Liver (tissue), 9 donors: Measurements from ENCODE around the gene GALNT10. TPM values are rescaled to one million over a fixed set of nuclear protein-coding genes. Genes with fewer than 3 reads are reported as not detected.

Experiments used
- DNase-seq: peaks from one replicate; pipeline ENCODE4 v3.0.0-alpha.2; 2017; ENCODE audit warnings: low spot score
- H3K27ac ChIP-seq, 2 donors: one replicate each; pipeline ENCODE4 v1.7.0; 2013; ENCODE audit warnings: inconsistent platforms in 2 of 2, low read length in 2 of 2, control low read depth in 1 of 2, low read depth in 1 of 2, mild to moderate bottlenecking in 1 of 2
- H3K27me3 ChIP-seq, 4 donors: one replicate each; pipeline versions ENCODE4 v1.6.1 to v1.7.0; 2013; ENCODE audit warnings: low read length in 3 of 4, inconsistent platforms in 1 of 4, mild to moderate bottlenecking in 1 of 4, moderate library complexity in 1 of 4; ENCODE audit not compliant: control insufficient read depth in 4 of 4, insufficient read depth in 4 of 4
- H3K36me3 ChIP-seq, 4 donors: one replicate each; pipeline versions ENCODE4 v1.6.1 to v1.7.0; 2013; ENCODE audit warnings: low read length in 3 of 4, mild to moderate bottlenecking in 3 of 4, low read depth in 1 of 4, moderate library complexity in 1 of 4; ENCODE audit not compliant: control insufficient read depth in 4 of 4, insufficient read depth in 3 of 4
- H3K4me1 ChIP-seq, 4 donors: one replicate each; pipeline versions ENCODE4 v1.6.1 to v1.7.0; 2013; ENCODE audit warnings: low read length in 3 of 4, mild to moderate bottlenecking in 3 of 4, moderate library complexity in 1 of 4; ENCODE audit not compliant: control insufficient read depth in 4 of 4, insufficient read depth in 4 of 4
- H3K4me3 ChIP-seq, 3 donors: one replicate each; pipeline versions ENCODE4 v1.6.1 to v1.7.0; 2013; ENCODE audit warnings: low read length in 3 of 3, control low read depth in 1 of 3, low read depth in 1 of 3, mild to moderate bottlenecking in 1 of 3
- H3K9ac ChIP-seq, 2 donors: one replicate each; pipeline ENCODE4 v1.7.0; 2013; ENCODE audit warnings: low read length in 2 of 2, mild to moderate bottlenecking in 2 of 2, moderate library complexity in 2 of 2, control low read depth in 1 of 2, low read depth in 1 of 2
- H3K9me3 ChIP-seq, 4 donors: one replicate each; pipeline versions ENCODE4 v1.6.1 to v1.7.0; 2013; ENCODE audit warnings: low read length in 3 of 4; ENCODE audit not compliant: control insufficient read depth in 4 of 4
- ATF3 ChIP-seq: IDR thresholded peaks from 2 replicates; pipeline ENCODE4 v1.6.1; 2016; ENCODE audit warnings: antibody characterized with exemption
- CTCF ChIP-seq: fragments of 150-350 bp; IDR thresholded peaks from 2 replicates; pipeline ENCODE4 v1.5.1; 2017; ENCODE audit warnings: improper control_type of control experiment, low read depth, low read length; ENCODE audit not compliant: missing input control
- EGR1 ChIP-seq, 2 donors: IDR thresholded peaks; 2 replicates each; pipeline ENCODE4 v1.6.1; 2016 to 2018; ENCODE audit warnings: antibody characterized with exemption in 2 of 2, low read depth in 2 of 2
- FOXA1 ChIP-seq: IDR thresholded peaks from 2 replicates; pipeline ENCODE4 v1.6.1; 2016; ENCODE audit warnings: antibody characterized with exemption
- FOXA2 ChIP-seq: IDR thresholded peaks from 2 replicates; pipeline ENCODE4 v1.6.1; 2016; ENCODE audit warnings: antibody characterized with exemption
- GABPA ChIP-seq, 2 donors: IDR thresholded peaks in 1 of 2; conservative IDR thresholded peaks in 1 of 2; 2 replicates each; pipeline ENCODE4 v1.6.1; 2016; ENCODE audit warnings: antibody characterized with exemption in 2 of 2, mild to moderate bottlenecking in 1 of 2, moderate library complexity in 1 of 2
- HNF4A ChIP-seq, 2 donors: conservative IDR thresholded peaks; 2 replicates each; pipeline ENCODE4 v1.6.1; 2016; ENCODE audit warnings: antibody characterized with exemption in 2 of 2, mild to moderate bottlenecking in 2 of 2
- HNF4G ChIP-seq: IDR thresholded peaks from 2 replicates; pipeline ENCODE4 v1.6.1; 2016; ENCODE audit warnings: antibody characterized with exemption
- JUND ChIP-seq, 2 donors: IDR thresholded peaks; 2 replicates each; pipeline ENCODE4 v1.6.1; 2016; ENCODE audit warnings: antibody characterized with exemption in 2 of 2
- MAX ChIP-seq: IDR thresholded peaks from 2 replicates; pipeline ENCODE4 v1.6.1; 2016; ENCODE audit warnings: antibody characterized with exemption
- NR2F2 ChIP-seq: IDR thresholded peaks from 2 replicates; pipeline ENCODE4 v1.6.1; 2016; ENCODE audit warnings: antibody characterized with exemption
- RAD21 ChIP-seq, 2 donors: IDR thresholded peaks; 2 replicates each; pipeline ENCODE4 v1.6.1; 2016; ENCODE audit warnings: antibody characterized with exemption in 2 of 2, mild to moderate bottlenecking in 2 of 2
- REST ChIP-seq: IDR thresholded peaks from 2 replicates; pipeline ENCODE4 v1.6.1; 2016; ENCODE audit warnings: antibody characterized with exemption, mild to moderate bottlenecking
- SP1 ChIP-seq: IDR thresholded peaks from 2 replicates; pipeline ENCODE4 v1.6.1; 2018; ENCODE audit warnings: antibody characterized with exemption, mild to moderate bottlenecking
- YY1 ChIP-seq: IDR thresholded peaks from 2 replicates; pipeline ENCODE4 v1.6.1; 2016; ENCODE audit warnings: antibody characterized with exemption, mild to moderate bottlenecking
- ZBTB33 ChIP-seq: IDR thresholded peaks from 2 replicates; pipeline ENCODE4 v1.6.1; 2016; ENCODE audit warnings: antibody characterized with exemption
- WGBS: extraction: QIAGEN DNeasy Blood & Tissue Kit; methylation state at CpG from one replicate; pipeline ENCODE4 v1.1.7; 2013; 5-methylcytosine and 5-hydroxymethylcytosine counted together
- polyA plus RNA-seq, 2 donors: library from polyadenylated mRNA; stranded (reverse) in 1 of 2; unstranded in 1 of 2; fragments of 200-250 nt in 1 of 2; fragments of >200 nt in 1 of 2; fragmentation: Nextera tagmentation in 1 of 2; extraction: Ambion mirVana in 1 of 2; gene quantifications; one replicate each; pipeline versions ENCODE4 v1.2.1 to v1.2.3, GENCODE V29; 2013 to 2015
- total RNA-seq, 2 donors: library from RNA; depleted of rRNA; stranded (reverse); fragments of >200 nt; gene quantifications; one replicate each; pipeline ENCODE4 v1.2.3, GENCODE V29; 2014
- donor health status: healthy.
- donor health status: healthy.
- donor health status: healthy.
- donor health status: healthy.
- donor health status: healthy.

GALNT10 gene
- total and polyA plus RNA-seq, 4 donors = 1.1 to 17.8 (median 5.3) TPM

- H3K27ac ChIP-seq = no peak overlapping the region
- H3K9me3 ChIP-seq = no peaks in the 10 kb centered on the region
- 86% methylated on average over 1 of the region's 1 CpG for WGBS
- no peak overlapping the region for H3K4me3 ChIP-seq
- H3K9ac ChIP-seq = no peak overlapping the region
- H3K27me3 ChIP-seq = no peaks in the 10 kb centered on the region
- no peak for TF ChIP-seq HNF4A (conservative IDR thresholded peaks at IDR 0.05)
- peak; percentile 33 to 67 for TF ChIP-seq RAD21 (IDR thresholded peaks at IDR 0.05)
- H3K36me3 ChIP-seq = peaks cover 0 to 7% (median 4%) of the 10 kb centered on the region in 4 donors
- peaks cover 0 to 4% (median 2%) of the 10 kb centered on the region in 4 donors for H3K4me1 ChIP-seq
- DNase-seq = no peak
These were observed 231.3 kb downstream of the GALNT10 start for GRCh38 chr5:154421868-154422267.

GRCh38 chr5:154422298-154422697 is 231.8 kb downstream of the GALNT10 start:
- DNase-seq = no peak
- H3K9me3 ChIP-seq = no peaks in the 10 kb centered on the region
- TF ChIP-seq REST (no peak), GABPA (IDR thresholded peaks at IDR 0.05 in 1 of 2, conservative IDR thresholded peaks at IDR 0.05 in 1 of 2) (no peak), EGR1 (IDR thresholded peaks at IDR 0.05; ENCODE audit: low read depth in 2 of 2) (no peak), FOXA2 (no peak), SP1 (no peak), ATF3 (no peak), ZBTB33 (no peak), FOXA1 (no peak), MAX (no peak), YY1 (no peak), HNF4A (conservative IDR thresholded peaks at IDR 0.05) (no peak), CTCF (no peak), HNF4G (no peak), RAD21 (IDR thresholded peaks at IDR 0.05) (no peak), NR2F2 (no peak), JUND (IDR thresholded peaks at IDR 0.05) (no peak)
- peaks cover 0 to 4% (median 2%) of the 10 kb centered on the region in 4 donors for H3K4me1 ChIP-seq
- H3K27ac ChIP-seq = no peak overlapping the region
- H3K36me3 ChIP-seq = peaks cover 0 to 5% (median 4%) of the 10 kb centered on the region in 4 donors
- H3K4me3 ChIP-seq = no peak overlapping the region
- no peaks in the 10 kb centered on the region for H3K27me3 ChIP-seq
- WGBS = 92% methylated on average over 2 of the region's 2 CpGs
- H3K9ac ChIP-seq = no peak overlapping the region
